ENCODE measurements around the gene ASB8. TPM values are rescaled to one million over a fixed set of nuclear protein-coding genes. Genes with fewer than 3 reads are reported as not detected.
"Not testable (repeated sequence)": the region's sequence is repeated elsewhere in the genome, so short reads cannot be mapped to it uniquely, and the experiment has no call there.

Gene ASB8
- total RNA-seq, 1 experiment from 2014 or later: 20.5 TPM

GRCh38 chr12:48145981-48146380 lies 11.3 kb downstream of the ASB8 start:
- no peak for DNase-seq (ENCODE audit: extremely low read depth, low read depth)

- no peak for DNase-seq (ENCODE audit: extremely low read depth, low read depth)
These were observed 13.4 kb downstream of the ASB8 start for GRCh38 chr12:48143898-48144297.

- no peak for DNase-seq (ENCODE audit: extremely low read depth, low read depth)
These were observed 14.3 kb downstream of the ASB8 start for GRCh38 chr12:48142818-48143674.

- no peak for DNase-seq (ENCODE audit: extremely low read depth, low read depth)
These were observed 22.3 kb downstream of the ASB8 start for GRCh38 chr12:48135027-48135426.

- no peak for DNase-seq (ENCODE audit: extremely low read depth, low read depth)
These were observed 24.5 kb downstream of the ASB8 start for GRCh38 chr12:48132826-48133225.

- DNase-seq (ENCODE audit: extremely low read depth, low read depth): no peak
These were observed 25.8 kb downstream of the ASB8 start for GRCh38 chr12:48131517-48131916.

- no peak for DNase-seq (ENCODE audit: extremely low read depth, low read depth)
These were observed 27.9 kb downstream of the ASB8 start for GRCh38 chr12:48129376-48129775.

- DNase-seq (ENCODE audit: extremely low read depth, low read depth): no peak
These were observed 28.5 kb downstream of the ASB8 start for GRCh38 chr12:48128800-48129199.

GRCh38 chr12:48126953-48127630 lies 30.2 kb downstream of the ASB8 start:
- DNase-seq (ENCODE audit: extremely low read depth, low read depth): no peak

GRCh38 chr12:48125985-48126384 lies 31.3 kb downstream of the ASB8 start:
- DNase-seq (ENCODE audit: extremely low read depth, low read depth): no peak

- not testable (repeated sequence) for DNase-seq (ENCODE audit: extremely low read depth, low read depth)
These were observed 31.8 kb downstream of the ASB8 start for GRCh38 chr12:48125542-48125941.

GRCh38 chr12:48123169-48123568 lies 34.1 kb downstream of the ASB8 start:
- no peak for DNase-seq (ENCODE audit: extremely low read depth, low read depth)

GRCh38 chr12:48122065-48122834 lies 35.1 kb downstream of the ASB8 start:
- no peak for DNase-seq (ENCODE audit: extremely low read depth, low read depth)

GRCh38 chr12:48121522-48121921 lies 35.8 kb downstream of the ASB8 start:
- DNase-seq (ENCODE audit: extremely low read depth, low read depth): no peak

- no peak for DNase-seq (ENCODE audit: extremely low read depth, low read depth)
These were observed 37.5 kb downstream of the ASB8 start for GRCh38 chr12:48119834-48120195.

- DNase-seq (ENCODE audit: extremely low read depth, low read depth): peak; percentile 92
These were observed 38.1 kb downstream of the ASB8 start, which contains the start of gene PFKM for GRCh38 chr12:48119078-48119833. TSS of gene PFKM (plus strand) at chr12:48119364. CDS start at chr12:48122775, 3,411 bp downstream.

GRCh38 chr12:48118284-48118871 lies 38.9 kb downstream of the ASB8 start:
- DNase-seq (ENCODE audit: extremely low read depth, low read depth): no peak

GRCh38 chr12:48115957-48116356 lies 41.4 kb downstream of the ASB8 start:
- no peak for DNase-seq (ENCODE audit: extremely low read depth, low read depth)

- not testable (repeated sequence) for DNase-seq (ENCODE audit: extremely low read depth, low read depth)
These were observed 46.0 kb downstream of the ASB8 start for GRCh38 chr12:48111312-48111693.

GRCh38 chr12:48110691-48111311 lies 46.5 kb downstream of the ASB8 start:
- no peak for DNase-seq (ENCODE audit: extremely low read depth, low read depth)

Data from NCI-H460 (cell line).